Measurements from ENCODE around the gene CEP95.

DNA sequence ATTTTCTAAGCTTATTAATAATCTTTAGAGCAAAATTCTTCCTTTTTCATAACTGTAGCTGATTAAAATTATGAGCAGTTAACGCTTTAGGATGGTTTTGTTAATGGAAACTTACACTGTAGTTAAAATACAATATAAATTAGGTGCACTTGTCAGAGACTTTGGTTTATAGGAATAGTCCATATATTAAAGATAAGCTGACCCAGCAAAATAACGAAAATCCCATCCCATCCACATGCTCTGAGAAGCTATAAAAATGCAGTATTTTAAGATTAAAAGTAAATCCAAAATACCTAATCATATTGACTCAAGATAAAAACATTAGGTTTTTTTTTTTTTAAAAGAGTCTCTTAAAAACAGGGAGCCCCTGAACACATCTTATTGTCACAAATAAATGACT is 38.0 kb downstream of the CEP95 start:
- TF ChIP-seq TCF7 (CRISPR knock-in tag; IDR thresholded peaks at IDR 0.05; ENCODE audit: low read depth), result no peak
- TF ChIP-seq, protein P1, sequence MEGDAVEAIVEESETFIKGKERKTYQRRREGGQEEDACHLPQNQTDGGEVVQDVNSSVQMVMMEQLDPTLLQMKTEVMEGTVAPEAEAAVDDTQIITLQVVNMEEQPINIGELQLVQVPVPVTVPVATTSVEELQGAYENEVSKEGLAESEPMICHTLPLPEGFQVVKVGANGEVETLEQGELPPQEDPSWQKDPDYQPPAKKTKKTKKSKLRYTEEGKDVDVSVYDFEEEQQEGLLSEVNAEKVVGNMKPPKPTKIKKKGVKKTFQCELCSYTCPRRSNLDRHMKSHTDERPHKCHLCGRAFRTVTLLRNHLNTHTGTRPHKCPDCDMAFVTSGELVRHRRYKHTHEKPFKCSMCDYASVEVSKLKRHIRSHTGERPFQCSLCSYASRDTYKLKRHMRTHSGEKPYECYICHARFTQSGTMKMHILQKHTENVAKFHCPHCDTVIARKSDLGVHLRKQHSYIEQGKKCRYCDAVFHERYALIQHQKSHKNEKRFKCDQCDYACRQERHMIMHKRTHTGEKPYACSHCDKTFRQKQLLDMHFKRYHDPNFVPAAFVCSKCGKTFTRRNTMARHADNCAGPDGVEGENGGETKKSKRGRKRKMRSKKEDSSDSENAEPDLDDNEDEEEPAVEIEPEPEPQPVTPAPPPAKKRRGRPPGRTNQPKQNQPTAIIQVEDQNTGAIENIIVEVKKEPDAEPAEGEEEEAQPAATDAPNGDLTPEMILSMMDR (IDR thresholded peaks at IDR 0.05), result no peak
- TF ChIP-seq, protein P2, sequence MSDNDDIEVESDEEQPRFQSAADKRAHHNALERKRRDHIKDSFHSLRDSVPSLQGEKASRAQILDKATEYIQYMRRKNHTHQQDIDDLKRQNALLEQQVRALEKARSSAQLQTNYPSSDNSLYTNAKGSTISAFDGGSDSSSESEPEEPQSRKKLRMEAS (CRISPR knock-in tag; IDR thresholded peaks at IDR 0.05), result no peak
- no peak for TF ChIP-seq FOXJ3 (CRISPR knock-in tag; IDR thresholded peaks at IDR 0.05; ENCODE audit: borderline replicate concordance)
- TF ChIP-seq, protein P3, sequence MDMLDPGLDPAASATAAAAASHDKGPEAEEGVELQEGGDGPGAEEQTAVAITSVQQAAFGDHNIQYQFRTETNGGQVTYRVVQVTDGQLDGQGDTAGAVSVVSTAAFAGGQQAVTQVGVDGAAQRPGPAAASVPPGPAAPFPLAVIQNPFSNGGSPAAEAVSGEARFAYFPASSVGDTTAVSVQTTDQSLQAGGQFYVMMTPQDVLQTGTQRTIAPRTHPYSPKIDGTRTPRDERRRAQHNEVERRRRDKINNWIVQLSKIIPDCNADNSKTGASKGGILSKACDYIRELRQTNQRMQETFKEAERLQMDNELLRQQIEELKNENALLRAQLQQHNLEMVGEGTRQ (CRISPR knock-in tag; IDR thresholded peaks at IDR 0.05), result no peak
- TF ChIP-seq CREB1 (CRISPR knock-in tag; IDR thresholded peaks at IDR 0.05), result no peak
- TF ChIP-seq, protein P4, sequence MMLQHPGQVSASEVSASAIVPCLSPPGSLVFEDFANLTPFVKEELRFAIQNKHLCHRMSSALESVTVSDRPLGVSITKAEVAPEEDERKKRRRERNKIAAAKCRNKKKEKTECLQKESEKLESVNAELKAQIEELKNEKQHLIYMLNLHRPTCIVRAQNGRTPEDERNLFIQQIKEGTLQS (CRISPR knock-in tag; conservative IDR thresholded peaks at IDR 0.05), result no peak
- TF ChIP-seq ESRRA (CRISPR knock-in tag; IDR thresholded peaks at IDR 0.05; ENCODE audit: borderline replicate concordance), result no peak

Data from WTC11 (cell line).